Progenitor cell of endocrine pancreas (in vitro differentiated cells): ENCODE results near the gene BORCS6. TPM values are rescaled to one million over a fixed set of nuclear protein-coding genes. Genes with fewer than 3 reads are reported as not detected.

Experiments
- DNase-seq: peaks from one replicate; pipeline ENCODE4 v3.0.0; 2021; ENCODE audit warnings: low spot score; ENCODE audit not compliant: unreplicated experiment
- H3K27ac Mint-ChIP-seq: 2 replicates; pipeline ENCODE4 v1.8.0; 2021; ENCODE audit warnings: mild to moderate bottlenecking, moderate library complexity, mixed read lengths
- H3K27me3 Mint-ChIP-seq: 2 replicates; pipeline ENCODE4 v1.8.0; 2021; ENCODE audit warnings: mixed read lengths
- H3K36me3 Mint-ChIP-seq: 2 replicates; pipeline ENCODE4 v1.8.0; 2022; ENCODE audit warnings: mixed read lengths; ENCODE audit not compliant: insufficient read depth
- H3K4me1 Mint-ChIP-seq: 2 replicates; pipeline ENCODE4 v1.8.0; 2021; ENCODE audit warnings: low read depth, mixed read lengths
- H3K4me3 Mint-ChIP-seq: 2 replicates; pipeline ENCODE4 v1.8.0; 2021; ENCODE audit warnings: low read depth, mild to moderate bottlenecking, moderate library complexity, mixed read lengths
- H3K9me3 Mint-ChIP-seq: 2 replicates; pipeline ENCODE4 v1.8.0; 2021; ENCODE audit warnings: low read depth, mixed read lengths
- CTCF ChIP-seq: fragments of 200-600 bp; sonication (generic); IDR thresholded peaks from one replicate; pipeline ENCODE4 v1.5.0; 2021; ENCODE audit warnings: antibody characterized with exemption, mild to moderate bottlenecking; ENCODE audit not compliant: unreplicated experiment
- total RNA-seq: library from RNA; stranded (reverse); gene quantifications from 2 replicates; pipeline ENCODE4 v1.2.1, GENCODE V29; 2021

Gene BORCS6
- total RNA-seq, 1 donor from 2014 or later, result 5.2 TPM

- no peak for DNase-seq
- Mint-ChIP-seq H3K9me3 (no peaks in the 10 kb centered on the region), H3K36me3 (peaks cover 24% of the 10 kb centered on the region), H3K27ac (no peak overlapping the region), H3K27me3 (no peaks in the 10 kb centered on the region), H3K4me3 (no peak overlapping the region), H3K4me1 (no peaks in the 10 kb centered on the region)
- no peak for TF ChIP-seq CTCF
Measured at GRCh38 chr17:8143581-8144400, 46.2 kb downstream of the BORCS6 start.

GRCh38 chr17:8142887-8143580, 46.9 kb downstream of the BORCS6 start:
- Mint-ChIP-seq H3K4me3 (no peak overlapping the region), H3K36me3 (peaks cover 24% of the 10 kb centered on the region), H3K27ac (no peak overlapping the region), H3K9me3 (no peaks in the 10 kb centered on the region), H3K27me3 (no peaks in the 10 kb centered on the region), H3K4me1 (no peaks in the 10 kb centered on the region)
- no peak for DNase-seq
- no peak for TF ChIP-seq CTCF

GRCh38 chr17:8142158-8142886, 47.7 kb downstream of the BORCS6 start:
- no peak for TF ChIP-seq CTCF
- no peaks in the 10 kb centered on the region for H3K27me3 Mint-ChIP-seq
- peaks cover 23% of the 10 kb centered on the region for H3K36me3 Mint-ChIP-seq
- DNase-seq, result no peak
- no peaks in the 10 kb centered on the region for H3K4me1 Mint-ChIP-seq
- no peak overlapping the region for H3K4me3 Mint-ChIP-seq
- H3K9me3 Mint-ChIP-seq, result no peaks in the 10 kb centered on the region
- H3K27ac Mint-ChIP-seq, result no peak overlapping the region

- Mint-ChIP-seq H3K36me3 (peaks cover 20% of the 10 kb centered on the region), H3K27ac (no peak overlapping the region), H3K27me3 (peaks cover 2% of the 10 kb centered on the region), H3K9me3 (no peaks in the 10 kb centered on the region), H3K4me3 (no peak overlapping the region), H3K4me1 (no peaks in the 10 kb centered on the region)
- no peak for TF ChIP-seq CTCF
- DNase-seq, result no peak
Measured at GRCh38 chr17:8141741-8142140, 48.2 kb downstream of the BORCS6 start.

- peaks cover 4% of the 10 kb centered on the region for H3K27me3 Mint-ChIP-seq
- no peaks in the 10 kb centered on the region for H3K9me3 Mint-ChIP-seq
- H3K27ac Mint-ChIP-seq, result no peak overlapping the region
- H3K36me3 Mint-ChIP-seq, result peaks cover 14% of the 10 kb centered on the region
- no peak for DNase-seq
- TF ChIP-seq CTCF, result no peak
- H3K4me1 Mint-ChIP-seq, result no peaks in the 10 kb centered on the region
- H3K4me3 Mint-ChIP-seq, result no peak overlapping the region
Measured at GRCh38 chr17:8141045-8141444, 48.9 kb downstream of the BORCS6 start.
